Activated CD8-positive, alpha-beta memory T cell treated with anti-CD3 and anti-CD28 coated beads, Interleukin-2, amount 10 ng/mL, durations not matched to agents 7 days and 5 days (primary cell): ENCODE results near the gene TSPAN4. TPM values are rescaled to one million over a fixed set of nuclear protein-coding genes. Genes with fewer than 3 reads are reported as not detected.
A peak's percentile ranks its signal among the peaks of the same experiment; 100 is the strongest.

Experiments used
- ATAC-seq: fragments of 150-1000 bp; cut with Tn5 transposase; one replicate; pipeline ENCODE4 v1.10.0; 2021; ENCODE audit warnings: moderate library complexity
- CTCF ChIA-PET: fragments of 350-600 bp; sonication (Branson Sonifier 250); formaldehyde crosslinking; loops from one replicate; lab custom pipeline; 2021; ENCODE audit warnings: antibody characterized with exemption; lab: Charles Lee
- DNase-seq: peaks from one replicate; pipeline ENCODE4 v3.0.0-alpha.2; 2020
- H3K27ac Mint-ChIP-seq: one replicate; pipeline ENCODE4 v1.8.0; 2021; ENCODE audit warnings: mild to moderate bottlenecking, mixed read lengths
- H3K27me3 Mint-ChIP-seq: one replicate; pipeline ENCODE4 v1.8.0; 2021; ENCODE audit warnings: mixed read lengths
- H3K36me3 Mint-ChIP-seq: one replicate; pipeline ENCODE4 v1.8.0; 2021; ENCODE audit warnings: mild to moderate bottlenecking, mixed read lengths
- H3K4me1 Mint-ChIP-seq: one replicate; pipeline ENCODE4 v1.8.0; 2021; ENCODE audit warnings: mixed read lengths
- H3K4me3 Mint-ChIP-seq: one replicate; pipeline ENCODE4 v1.8.0; 2021; ENCODE audit warnings: mild to moderate bottlenecking, moderate library complexity, mixed read lengths
- H3K9me3 Mint-ChIP-seq: one replicate; pipeline ENCODE4 v1.8.0; 2022; ENCODE audit warnings: low read depth, mixed read lengths
- total RNA-seq, 2 experiments: library from RNA; stranded (reverse); gene quantifications; one replicate each; pipeline ENCODE4 v1.2.3, GENCODE V29; 2021

The TSPAN4 gene
- total RNA-seq, 2 experiments from 2014 or later, result 7.8 to 17.8 TPM

DNA sequence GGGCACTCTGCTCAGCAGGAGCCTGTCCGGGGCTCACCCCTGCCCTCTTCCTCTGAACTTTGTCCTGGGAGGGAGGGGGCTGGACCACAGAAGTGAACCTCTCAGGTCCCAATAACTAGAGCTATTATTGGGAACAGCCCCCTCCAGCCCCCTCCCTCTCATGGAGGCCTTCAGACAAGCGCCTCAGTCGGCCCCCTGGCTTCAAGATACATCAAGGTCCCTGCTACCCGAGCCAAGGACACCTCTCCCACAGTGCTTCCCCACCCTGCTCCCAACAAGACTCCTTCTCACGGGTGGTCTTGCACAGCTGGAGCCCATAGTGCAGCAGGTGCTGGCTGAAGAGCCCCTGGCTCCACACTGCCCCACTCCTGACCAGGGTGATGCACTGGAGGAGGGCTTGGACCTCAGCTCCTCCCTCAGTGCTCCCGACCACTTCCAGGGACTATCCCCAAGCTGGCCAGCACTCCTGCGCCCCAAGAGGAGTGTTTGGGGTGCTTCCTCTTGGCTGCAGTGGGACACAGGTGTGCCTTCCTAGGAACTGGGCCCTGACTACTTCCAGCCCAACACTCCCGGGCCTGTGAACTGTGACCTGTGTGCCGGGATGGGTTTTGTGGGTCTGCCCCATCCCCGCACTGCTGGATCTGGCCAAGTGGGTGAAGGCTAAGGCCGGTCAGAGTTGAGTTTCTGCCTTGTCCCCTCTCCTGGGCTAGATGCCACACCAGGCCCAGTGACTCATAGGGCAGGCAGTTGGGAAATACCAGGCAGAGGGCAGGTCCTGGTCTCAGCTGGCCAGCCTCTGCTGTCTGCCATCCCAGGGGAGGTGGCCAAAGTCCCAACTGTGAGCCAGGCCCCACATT, 21.8 kb upstream of the TSPAN4 start:
- Mint-ChIP-seq H3K27me3 (no peaks in the 10 kb centered on the region), H3K9me3 (no peaks in the 10 kb centered on the region), H3K4me3 (peak overlapping the region; percentile 73), H3K4me1 (peaks cover 12% of the 10 kb centered on the region), H3K27ac (peak overlapping the region; percentile 65), H3K36me3 (no peaks in the 10 kb centered on the region)
- CTCF ChIA-PET, result interaction anchor here (0.7 to 1.8 kb wide), 3 partner anchors 9 to 18 kb away, joined by 3 to 12 read pairs (median 5); partner anchors contain the start of gene RPLP2
- ATAC-seq, result no peak
- DNase-seq, result no peak

DNA sequence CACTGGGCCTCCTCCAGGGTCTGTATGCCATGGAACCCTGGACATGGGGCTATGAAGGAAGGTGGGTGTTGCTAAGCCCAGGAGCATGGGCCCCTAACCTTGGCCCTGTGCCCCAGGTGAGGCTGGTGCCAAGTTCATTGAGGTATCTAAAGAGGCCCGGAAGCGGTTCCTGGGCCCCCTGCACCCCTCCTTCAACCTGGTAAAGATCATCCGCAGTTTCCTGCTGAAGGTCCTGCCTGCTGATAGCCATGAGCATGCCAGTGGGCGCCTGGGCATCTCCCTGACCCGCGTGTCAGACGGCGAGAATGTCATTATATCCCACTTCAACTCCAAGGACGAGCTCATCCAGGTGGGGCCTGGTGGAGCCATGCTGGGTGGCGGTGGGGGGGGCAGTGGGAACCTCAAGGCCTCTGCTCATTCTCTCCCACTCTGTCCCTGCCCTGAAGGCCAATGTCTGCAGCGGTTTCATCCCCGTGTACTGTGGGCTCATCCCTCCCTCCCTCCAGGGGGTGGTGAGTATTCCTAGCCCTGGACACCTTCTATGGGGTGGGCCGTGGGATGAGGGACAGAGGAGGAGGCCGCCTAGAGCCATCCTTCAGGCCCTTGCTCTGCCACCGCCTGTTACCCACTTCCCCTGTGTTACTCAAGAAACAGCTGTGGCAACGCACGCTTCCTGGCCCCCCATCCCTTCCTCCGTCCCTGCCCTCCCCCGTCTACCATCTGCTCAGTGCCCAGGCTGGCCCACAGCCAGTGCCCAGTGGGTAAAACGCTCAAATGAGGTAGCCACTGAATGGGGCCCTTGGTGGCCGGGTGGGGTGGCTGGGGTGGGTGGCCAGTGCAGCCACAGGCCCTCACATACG, 20.9 kb upstream of the TSPAN4 start:
- peaks cover 17% of the 10 kb centered on the region for H3K4me1 Mint-ChIP-seq
- CTCF ChIA-PET, result interaction anchor here (0.9 kb wide), 1 partner anchor 13 kb away, joined by 3 read pairs; no protein-coding TSS in a partner anchor
- no peak for DNase-seq
- no peaks in the 10 kb centered on the region for H3K9me3 Mint-ChIP-seq
- no peaks in the 10 kb centered on the region for H3K27me3 Mint-ChIP-seq
- H3K4me3 Mint-ChIP-seq, result no peak overlapping the region
- no peaks in the 10 kb centered on the region for H3K36me3 Mint-ChIP-seq
- no peak overlapping the region for H3K27ac Mint-ChIP-seq
- no peak for ATAC-seq

DNA sequence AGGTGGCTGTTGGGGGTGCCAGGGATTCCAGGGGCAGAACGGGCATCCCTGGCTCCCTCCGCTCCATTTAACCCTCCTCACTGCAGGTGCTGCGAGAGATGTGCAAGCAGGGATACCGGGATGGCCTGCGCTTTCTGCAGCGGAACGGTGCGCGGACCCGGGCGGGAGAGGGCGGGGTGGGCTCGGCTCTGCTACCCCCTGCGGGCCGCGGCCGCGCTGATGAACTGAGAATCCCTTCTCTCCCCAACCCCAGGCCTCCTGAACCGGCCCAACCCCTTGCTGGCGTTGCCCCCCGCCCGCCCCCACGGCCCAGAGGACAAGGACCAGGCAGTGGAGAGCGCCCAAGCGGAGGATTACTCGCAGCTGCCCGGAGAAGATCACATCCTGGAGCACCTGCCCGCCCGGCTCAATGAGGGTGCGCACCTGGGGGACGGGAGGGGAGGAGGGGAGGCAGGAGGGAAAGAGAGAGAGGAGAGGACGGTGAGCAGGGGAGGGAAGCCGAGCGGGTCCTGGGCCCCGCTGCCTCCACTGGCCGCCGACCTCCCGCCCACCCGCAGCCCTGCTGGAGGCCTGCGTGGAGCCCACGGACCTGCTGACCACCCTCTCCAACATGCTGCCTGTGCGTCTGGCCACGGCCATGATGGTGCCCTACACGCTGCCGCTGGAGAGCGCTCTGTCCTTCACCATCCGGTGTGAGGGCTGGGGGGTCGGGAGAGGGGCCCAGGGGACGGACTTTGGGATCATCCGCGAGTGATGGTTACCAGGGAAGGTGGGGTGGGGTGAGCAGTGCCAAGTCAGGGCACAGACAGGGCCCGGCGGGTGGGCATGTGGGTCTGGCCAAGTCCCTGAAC, 19.0 kb upstream of the TSPAN4 start:
- no peak for ATAC-seq
- peaks cover 9% of the 10 kb centered on the region for H3K27me3 Mint-ChIP-seq
- H3K4me3 Mint-ChIP-seq, result no peak overlapping the region
- H3K9me3 Mint-ChIP-seq, result no peaks in the 10 kb centered on the region
- DNase-seq, result no peak
- no peak overlapping the region for H3K27ac Mint-ChIP-seq
- H3K36me3 Mint-ChIP-seq, result no peaks in the 10 kb centered on the region
- CTCF ChIA-PET, result no interaction called here
- H3K4me1 Mint-ChIP-seq, result peaks cover 24% of the 10 kb centered on the region

DNA sequence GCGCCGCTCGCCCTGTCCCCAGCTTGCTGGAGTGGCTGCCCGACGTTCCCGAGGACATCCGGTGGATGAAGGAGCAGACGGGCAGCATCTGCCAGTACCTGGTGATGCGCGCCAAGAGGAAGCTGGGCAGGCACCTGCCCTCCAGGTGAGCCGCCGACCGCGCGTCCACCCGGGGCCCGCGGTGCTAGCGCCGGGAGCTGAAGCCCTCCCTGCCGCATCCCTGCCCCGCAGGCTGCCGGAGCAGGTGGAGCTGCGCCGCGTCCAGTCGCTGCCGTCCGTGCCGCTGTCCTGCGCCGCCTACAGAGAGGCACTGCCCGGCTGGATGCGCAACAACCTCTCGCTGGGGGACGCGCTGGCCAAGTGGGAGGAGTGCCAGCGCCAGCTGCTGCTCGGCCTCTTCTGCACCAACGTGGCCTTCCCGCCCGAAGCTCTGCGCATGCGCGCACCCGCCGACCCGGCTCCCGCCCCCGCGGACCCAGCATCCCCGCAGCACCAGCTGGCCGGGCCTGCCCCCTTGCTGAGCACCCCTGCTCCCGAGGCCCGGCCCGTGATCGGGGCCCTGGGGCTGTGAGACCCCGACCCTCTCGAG, 18.3 kb upstream of the TSPAN4 start:
- no peak overlapping the region for H3K4me3 Mint-ChIP-seq
- H3K36me3 Mint-ChIP-seq, result no peaks in the 10 kb centered on the region
- H3K4me1 Mint-ChIP-seq, result peaks cover 29% of the 10 kb centered on the region
- no peaks in the 10 kb centered on the region for H3K9me3 Mint-ChIP-seq
- H3K27ac Mint-ChIP-seq, result no peak overlapping the region
- CTCF ChIA-PET, result interaction anchor here (2.3 kb wide), 1 partner anchor 13 kb away, joined by 9 read pairs; no protein-coding TSS in a partner anchor
- DNase-seq, result no peak
- ATAC-seq, result no peak
- H3K27me3 Mint-ChIP-seq, result peaks cover 16% of the 10 kb centered on the region

DNA sequence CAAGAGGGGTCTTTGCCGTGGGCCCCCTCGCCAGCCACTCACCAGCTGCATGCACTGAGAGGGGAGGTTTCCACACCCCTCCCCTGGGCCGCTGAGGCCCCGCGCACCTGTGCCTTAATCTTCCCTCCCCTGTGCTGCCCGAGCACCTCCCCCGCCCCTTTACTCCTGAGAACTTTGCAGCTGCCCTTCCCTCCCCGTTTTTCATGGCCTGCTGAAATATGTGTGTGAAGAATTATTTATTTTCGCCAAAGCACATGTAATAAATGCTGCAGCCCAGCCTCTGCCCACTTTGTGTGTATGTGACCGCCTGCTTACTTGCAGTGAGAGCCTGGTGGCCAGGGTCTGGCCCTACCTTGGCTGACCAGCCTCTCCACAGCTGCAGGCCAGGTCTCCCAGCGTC, 17.7 kb upstream of the TSPAN4 start:
- H3K9me3 Mint-ChIP-seq, result no peaks in the 10 kb centered on the region

DNA sequence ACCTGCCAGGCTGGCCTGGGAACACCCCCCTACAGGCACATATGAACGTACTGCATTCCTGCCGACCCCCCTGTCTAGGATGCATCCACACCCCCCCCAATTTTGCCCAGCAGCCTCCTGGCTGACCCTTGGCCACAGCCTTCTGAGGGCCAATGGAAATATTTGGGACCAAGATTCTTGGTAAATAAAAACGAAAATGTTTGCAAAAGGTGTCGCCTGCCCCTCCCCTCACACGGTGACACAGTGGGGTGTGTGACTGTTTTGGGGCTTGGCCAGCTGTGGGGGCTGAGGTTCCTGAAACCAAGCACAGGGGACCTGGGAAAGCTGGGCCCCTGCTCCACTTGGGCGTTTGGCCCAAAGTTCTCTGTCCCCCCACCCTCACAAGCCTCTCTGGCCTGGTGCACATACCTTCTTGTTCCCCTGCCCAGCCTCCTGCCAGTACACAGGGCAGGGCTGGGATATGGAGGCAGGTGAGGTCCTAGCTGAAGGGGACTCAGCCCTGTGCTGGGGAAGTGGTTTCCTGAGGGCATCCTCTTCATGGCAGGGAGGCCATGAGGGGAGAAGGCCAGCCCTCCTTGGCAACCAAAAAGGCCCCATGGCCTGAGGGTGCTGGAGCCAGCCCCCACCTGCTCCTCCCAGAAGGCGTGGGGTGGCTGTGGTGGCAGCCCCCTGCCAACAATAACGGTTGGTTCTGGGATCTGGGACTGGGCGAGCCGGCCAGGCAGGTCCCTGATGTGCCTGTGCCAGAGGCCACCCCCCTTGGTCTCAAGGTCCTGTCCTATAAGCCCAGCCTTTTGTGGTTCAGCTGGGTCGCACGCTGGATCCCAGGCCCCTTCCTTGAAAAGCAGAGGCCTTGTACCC, 17.1 kb upstream of the TSPAN4 start:
- H3K4me1 Mint-ChIP-seq, result peaks cover 30% of the 10 kb centered on the region
- H3K9me3 Mint-ChIP-seq, result no peaks in the 10 kb centered on the region
- ATAC-seq (no peak), DNase-seq (no peak)
- CTCF ChIA-PET, result interaction anchor here (0.7 to 2.3 kb wide), 3 partner anchors 13 to 225 kb away, joined by 3 to 9 read pairs (median 3); no protein-coding TSS in a partner anchor
- H3K36me3 Mint-ChIP-seq, result no peaks in the 10 kb centered on the region
- H3K27ac Mint-ChIP-seq, result no peak overlapping the region
- no peak overlapping the region for H3K4me3 Mint-ChIP-seq
- peaks cover 27% of the 10 kb centered on the region for H3K27me3 Mint-ChIP-seq

More for the DNA sequence above, 17.7 kb upstream of the TSPAN4 start:
- peaks cover 29% of the 10 kb centered on the region for H3K4me1 Mint-ChIP-seq
- DNase-seq, result no peak
- H3K4me3 Mint-ChIP-seq, result no peak overlapping the region
- peaks cover 22% of the 10 kb centered on the region for H3K27me3 Mint-ChIP-seq
- no peak for ATAC-seq
- CTCF ChIA-PET, result interaction anchor here (1.2 to 2.3 kb wide), 2 partner anchors 14 to 226 kb away, joined by 3 to 9 read pairs; no protein-coding TSS in a partner anchor
- H3K36me3 Mint-ChIP-seq, result no peaks in the 10 kb centered on the region
- no peak overlapping the region for H3K27ac Mint-ChIP-seq

DNA sequence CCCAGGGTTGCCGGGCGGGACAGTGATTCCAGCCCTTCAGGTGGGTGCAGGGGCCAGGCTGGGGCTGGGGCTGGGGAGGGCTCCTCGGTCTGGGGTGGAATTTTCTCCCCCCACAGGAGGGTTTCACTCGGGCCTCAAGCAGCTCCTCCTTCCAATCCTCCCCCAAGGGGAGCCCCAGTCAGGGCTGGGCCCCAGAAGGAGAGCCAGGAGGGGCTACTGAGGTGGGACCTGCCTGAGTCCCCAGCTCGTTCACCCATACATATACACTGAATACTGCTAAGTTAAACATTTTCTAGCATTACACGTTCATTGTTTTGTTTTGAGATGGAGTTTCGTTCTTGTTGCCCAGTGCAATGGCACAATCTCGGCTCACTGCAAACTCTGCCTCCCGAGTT, 16.4 kb upstream of the TSPAN4 start:
- Mint-ChIP-seq H3K4me1 (peaks cover 27% of the 10 kb centered on the region), H3K27me3 (peaks cover 30% of the 10 kb centered on the region), H3K27ac (peak overlapping the region; percentile 71), H3K9me3 (no peaks in the 10 kb centered on the region), H3K4me3 (peak overlapping the region; percentile 66), H3K36me3 (no peaks in the 10 kb centered on the region)
- DNase-seq, result no peak
- CTCF ChIA-PET, result interaction anchor here (0.7 to 2.3 kb wide), 3 partner anchors 13 to 225 kb away, joined by 3 to 9 read pairs (median 3); no protein-coding TSS in a partner anchor
- ATAC-seq, result no peak

DNA sequence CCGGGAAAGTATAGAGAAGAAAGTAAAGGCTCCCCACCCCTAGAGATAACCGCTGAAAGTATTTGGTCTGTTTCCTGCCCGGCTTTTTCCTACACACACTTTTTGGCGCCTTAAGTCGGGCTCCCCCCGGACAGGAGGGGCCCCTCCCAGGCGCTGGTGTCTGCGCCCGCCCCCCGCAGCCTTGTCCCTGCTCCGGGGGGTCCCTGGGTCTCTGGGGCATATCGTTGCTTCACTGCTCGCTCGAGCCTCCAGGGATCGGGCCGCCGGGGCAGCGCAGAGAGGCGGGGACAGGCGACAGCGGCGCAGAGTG, 15.9 kb upstream of the TSPAN4 start:
- ATAC-seq (no peak), DNase-seq (no peak)
- CTCF ChIA-PET, result no interaction called here
- Mint-ChIP-seq H3K27ac (peak overlapping the region; percentile 71), H3K9me3 (no peaks in the 10 kb centered on the region), H3K4me1 (peaks cover 30% of the 10 kb centered on the region), H3K36me3 (no peaks in the 10 kb centered on the region), H3K4me3 (peak overlapping the region; percentile 66), H3K27me3 (peaks cover 36% of the 10 kb centered on the region)

DNA sequence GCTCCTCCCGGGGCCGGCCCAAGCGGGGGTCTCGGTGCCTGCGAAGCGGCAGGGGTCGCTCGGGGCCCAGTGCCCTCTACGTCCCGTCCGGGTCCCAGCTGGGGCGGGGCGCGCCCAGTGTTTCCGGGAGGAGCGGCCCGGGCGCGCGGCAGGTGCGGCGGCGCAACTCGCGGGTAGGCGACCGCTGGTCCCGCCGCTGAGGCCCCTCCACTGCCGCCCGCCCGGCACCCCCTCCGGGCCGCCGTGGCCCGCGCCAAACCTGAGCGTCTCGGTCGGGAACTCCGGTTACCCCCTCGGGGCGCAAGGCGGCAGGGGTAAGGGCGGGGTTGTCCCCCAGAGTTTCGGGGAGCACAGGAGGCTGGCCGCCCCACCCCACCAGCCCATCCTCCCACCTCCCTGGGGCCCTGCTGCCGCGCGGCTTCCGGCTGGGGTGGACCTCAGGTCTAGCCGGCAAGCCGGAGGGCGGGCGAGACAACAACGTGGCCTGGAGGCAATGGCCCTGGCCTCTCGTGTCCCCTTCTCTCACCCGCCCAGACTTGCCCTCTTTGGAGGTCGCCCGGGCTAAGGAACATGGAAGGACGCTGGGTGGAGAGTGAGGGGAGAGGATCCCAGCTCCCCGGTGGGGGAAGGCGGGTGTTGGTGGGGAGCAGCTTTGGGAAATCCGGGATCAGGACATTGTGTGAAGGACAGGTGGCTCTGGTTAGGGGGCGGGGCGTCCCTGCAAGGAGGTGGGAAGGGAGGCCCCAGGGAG, 15.3 kb upstream of the TSPAN4 start:
- H3K27me3 Mint-ChIP-seq, result peaks cover 41% of the 10 kb centered on the region
- DNase-seq, result peak; percentile 71
- H3K36me3 Mint-ChIP-seq, result no peaks in the 10 kb centered on the region
- CTCF ChIA-PET, result interaction anchor here (1.1 to 1.9 kb wide), 2 partner anchors 8 to 11 kb away, joined by 3 to 5 read pairs; partner anchors contain the start of gene PNPLA2
- peak; percentile 44 for ATAC-seq
- peak overlapping the region; percentile 66 for H3K4me3 Mint-ChIP-seq
- peak overlapping the region; percentile 28 for H3K27ac Mint-ChIP-seq
- peaks cover 30% of the 10 kb centered on the region for H3K4me1 Mint-ChIP-seq
- H3K9me3 Mint-ChIP-seq, result no peaks in the 10 kb centered on the region

DNA sequence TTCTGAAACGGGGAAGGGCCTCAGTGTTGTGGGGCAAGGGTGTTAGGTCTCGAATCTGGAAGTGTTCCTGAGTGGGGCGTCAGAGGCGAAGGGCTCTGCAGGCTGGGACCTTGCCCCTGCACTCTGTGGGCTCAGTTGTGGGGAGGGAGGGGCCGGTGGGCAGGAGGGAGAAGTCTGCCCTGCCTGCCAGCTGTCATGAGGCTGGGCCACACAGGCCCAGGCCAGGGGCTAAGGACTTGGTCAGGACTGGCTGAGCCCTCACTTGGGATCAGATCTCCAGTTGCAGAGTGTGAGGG, 14.8 kb upstream of the TSPAN4 start, which contains the start of gene CRACR2B:
CRACR2B (plus strand) TSS at position 23 of the 296 bp plus-strand sequence. CDS start 689 bp downstream, outside the sequence.
- ATAC-seq, result no peak
- Mint-ChIP-seq H3K4me3 (peak within 1 kb of the TSS; percentile 66), H3K27ac (peak within 1 kb of the TSS; percentile 71), H3K4me1 (peaks cover 31% of the 10 kb centered on the region), H3K27me3 (peaks cover 42% of the 10 kb centered on the region), H3K9me3 (no peaks in the 10 kb centered on the region), H3K36me3 (no peaks in the 10 kb centered on the region)
- CTCF ChIA-PET, result interaction anchor here (1.1 to 1.9 kb wide), 3 partner anchors 9 to 18 kb away, joined by 3 to 5 read pairs (median 3); partner anchors contain the start of genes PNPLA2 and RPLP2
- DNase-seq, result no peak
